Mammary epithelial cell (primary cell): ENCODE data around the gene LAMTOR2.

Experiments used
- CTCF ChIP-seq, 2 donors: IDR thresholded peaks in 1 of 2; conservative IDR thresholded peaks in 1 of 2; 2 replicates each; pipeline ENCODE4 v1.5.1; 2011 to 2012; ENCODE audit warnings: inconsistent platforms in 2 of 2, low read length in 2 of 2, mild to moderate bottlenecking in 2 of 2, control low read depth in 1 of 2, low read depth in 1 of 2; ENCODE audit not compliant: insufficient read depth in 1 of 2; ENCODE audit errors: extremely low read depth in 1 of 2
- EZH2 ChIP-seq: IDR thresholded peaks from 2 replicates; pipeline ENCODE4 v1.6.1; 2012; ENCODE audit warnings: low read length, inconsistent platforms, borderline replicate concordance

GRCh38 chr1:156051011-156051725, 3.4 kb upstream of the LAMTOR2 start:
- no peak for TF ChIP-seq CTCF (conservative IDR thresholded peaks at IDR 0.05 in 1 of 2, IDR thresholded peaks at IDR 0.05 in 1 of 2; ENCODE audit: extremely low read depth in 1 of 2, insufficient read depth in 1 of 2, low read depth in 1 of 2, low read length in 2 of 2)
- TF ChIP-seq EZH2 = no peak
